ENCODE results near the gene PDHB.
"Not testable (repeated sequence)": the region's sequence is repeated elsewhere in the genome, so short reads cannot be mapped to it uniquely, and the experiment has no call there.

The PDHB gene

DNA sequence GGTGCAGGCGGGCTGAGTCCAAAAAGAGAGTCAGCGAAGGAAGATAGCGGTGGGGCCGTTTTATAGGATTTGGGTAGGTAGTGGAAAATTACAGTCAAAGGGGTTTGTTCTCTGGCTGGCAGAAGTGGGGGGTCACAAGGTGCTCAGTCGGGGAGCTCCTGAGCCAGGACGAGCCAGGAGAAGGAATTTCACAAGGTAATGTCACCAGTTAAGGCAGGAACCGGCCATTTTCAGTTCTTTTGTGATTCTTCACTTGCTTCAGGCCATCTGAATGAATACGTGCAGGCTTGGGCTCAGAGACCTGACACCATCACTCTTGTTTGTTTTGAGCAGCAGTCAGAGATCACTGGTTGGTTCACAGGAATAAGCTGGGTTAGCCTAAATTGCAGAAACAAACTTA is 3.6 kb upstream of the PDHB start:
- not testable (repeated sequence) for DNase-seq (ENCODE audit: low read depth)

DNA sequence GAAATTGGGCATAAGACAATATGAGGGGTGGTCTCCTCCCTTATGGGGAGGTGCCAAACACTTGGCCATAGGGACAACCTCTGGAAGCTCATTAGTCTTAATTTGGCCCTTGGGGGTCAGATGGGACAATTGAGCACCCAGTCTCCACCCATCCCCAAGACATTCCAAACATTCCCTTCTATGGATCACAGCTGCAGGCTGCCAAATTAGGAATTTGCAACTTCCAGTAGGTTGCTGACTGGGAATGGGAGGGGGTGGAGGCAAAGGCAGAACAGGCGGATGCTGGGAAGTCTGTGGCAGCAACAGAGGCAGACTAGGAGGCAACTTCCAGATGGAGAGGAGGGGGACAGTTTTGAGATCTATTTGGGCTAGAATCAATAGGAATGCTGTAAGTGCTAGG is 1.4 kb upstream of the PDHB start:
- no peak for DNase-seq (ENCODE audit: low read depth)

DNA sequence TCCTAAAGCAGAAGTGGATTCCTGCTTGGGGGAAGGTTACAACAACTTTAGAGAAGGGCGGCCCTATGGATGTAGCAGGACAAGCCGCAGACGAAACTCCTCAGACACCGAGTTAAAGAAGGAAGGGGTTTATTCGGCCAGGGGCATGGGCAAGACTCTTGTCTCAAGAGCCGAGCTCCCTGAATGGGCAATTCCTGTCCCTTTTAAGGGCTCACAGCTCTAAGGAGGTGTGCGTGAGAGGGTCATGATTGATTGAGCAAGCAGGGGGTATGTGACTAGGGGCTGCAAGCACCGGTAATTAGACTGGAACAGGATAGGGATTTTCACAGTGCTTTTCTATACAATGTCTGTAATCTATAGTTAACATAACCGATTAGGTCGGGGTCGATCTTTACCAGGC is 879 bp upstream of the PDHB start:
- no peak for DNase-seq (ENCODE audit: low read depth)

DNA sequence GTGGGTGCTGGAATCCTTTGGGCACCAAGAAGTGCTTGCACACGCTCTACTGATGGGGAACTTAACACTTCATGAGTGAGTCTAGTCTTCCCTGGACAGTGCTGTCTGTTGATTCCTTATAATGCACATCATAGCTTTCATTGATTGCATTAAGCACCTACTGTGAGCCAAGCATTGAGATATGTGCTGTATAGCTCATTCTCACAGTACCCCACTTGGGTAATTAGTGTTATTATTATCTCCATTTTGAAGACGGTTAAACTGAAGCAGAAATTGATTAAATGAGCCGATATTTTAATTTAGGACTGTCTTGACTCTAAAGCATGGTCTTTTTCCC is 504 bp upstream of the PDHB start:
- no peak for DNase-seq (ENCODE audit: low read depth)

DNA sequence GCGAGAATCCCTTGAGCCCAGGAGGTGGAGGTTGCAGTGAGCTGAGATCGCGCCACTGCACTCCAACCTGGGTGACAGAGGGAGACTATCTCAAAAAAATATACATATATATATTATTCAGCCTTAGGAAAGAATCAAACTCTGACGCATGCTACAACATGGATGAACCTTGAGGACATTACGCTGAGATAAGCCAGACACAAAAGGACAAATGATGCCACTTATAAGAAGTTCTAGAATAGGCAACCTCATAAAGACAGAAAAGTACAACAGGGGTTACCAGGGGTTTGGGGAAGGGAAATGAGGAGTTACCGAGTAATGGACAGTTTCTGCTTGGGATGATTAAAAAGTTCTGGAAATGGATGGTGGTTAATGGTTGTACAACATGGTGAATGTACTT is 727 bp downstream of the PDHB start:
- DNase-seq (ENCODE audit: low read depth), result no peak

DNA sequence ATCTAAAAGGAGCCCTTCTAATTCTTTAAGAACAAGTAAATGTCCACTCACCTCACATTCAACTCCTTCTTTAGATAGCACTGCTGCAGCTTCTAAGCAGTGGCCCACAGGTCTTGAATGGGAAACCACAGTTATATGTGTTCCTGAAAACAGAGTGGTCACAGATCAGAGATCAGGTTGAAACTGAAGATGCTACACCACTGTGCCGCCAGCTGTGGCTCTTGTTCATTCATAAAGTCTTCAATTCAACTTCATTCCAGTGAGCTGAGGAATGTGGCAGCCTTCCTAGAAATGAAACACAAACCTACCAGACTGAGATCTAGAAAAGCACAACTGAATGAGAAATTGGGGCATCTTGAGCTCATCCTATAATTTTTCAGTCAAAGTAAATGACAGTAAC is 4.0 kb downstream of the PDHB start:
- no peak for DNase-seq (ENCODE audit: low read depth)

DNA sequence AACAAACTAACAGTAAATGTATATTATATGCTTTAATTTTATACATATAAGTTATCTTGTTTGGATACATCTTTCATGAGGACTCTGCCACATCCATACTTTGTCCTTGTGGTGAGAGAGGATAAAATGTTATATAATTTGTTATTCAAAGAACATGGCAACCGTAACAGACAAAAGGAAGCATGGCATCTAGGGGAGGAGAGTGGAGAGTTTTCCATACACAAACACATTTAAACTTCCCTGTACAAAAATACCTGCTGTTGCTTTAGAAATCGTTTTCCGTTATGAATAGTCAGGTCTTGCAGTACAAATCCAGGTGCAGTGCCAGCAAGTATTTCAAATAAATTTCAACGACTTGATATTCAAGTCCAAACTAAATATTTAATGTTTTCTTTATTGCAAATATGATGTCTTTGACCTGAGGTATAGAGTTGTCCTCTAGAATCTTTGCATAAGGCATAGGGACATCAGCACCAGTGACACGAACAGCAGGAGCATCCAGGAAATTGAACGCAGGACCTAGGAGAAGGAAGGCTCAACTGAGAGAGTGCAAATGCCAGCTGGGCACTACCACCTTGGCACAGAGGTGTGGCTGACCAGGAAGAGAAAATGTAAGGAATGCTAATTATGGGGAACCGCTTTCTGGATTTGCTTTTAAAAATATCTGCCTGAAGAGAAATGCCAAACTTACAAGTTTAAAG is 5.8 kb downstream of the PDHB start:
- no peak for DNase-seq (ENCODE audit: low read depth)

DNA sequence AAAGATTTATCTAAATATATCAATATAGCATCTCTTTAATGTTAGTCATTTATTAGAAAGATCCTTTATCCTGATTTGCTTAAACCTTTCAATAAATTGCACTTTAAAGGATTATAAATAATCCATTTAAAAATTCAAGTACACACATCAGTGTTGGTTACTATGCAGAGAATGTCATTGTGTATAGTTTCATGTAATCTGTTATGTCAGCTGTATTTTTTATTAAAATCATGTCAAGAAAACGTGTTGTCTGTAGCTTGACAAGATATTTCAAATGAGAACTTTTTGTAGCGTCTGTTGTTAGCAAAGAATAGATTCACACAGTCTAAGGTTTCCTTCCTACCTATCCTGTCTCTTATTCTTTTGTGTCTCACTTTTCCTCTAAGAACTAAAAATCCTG is 7.8 kb downstream of the PDHB start:
- DNase-seq (ENCODE audit: low read depth), result no peak

DNA sequence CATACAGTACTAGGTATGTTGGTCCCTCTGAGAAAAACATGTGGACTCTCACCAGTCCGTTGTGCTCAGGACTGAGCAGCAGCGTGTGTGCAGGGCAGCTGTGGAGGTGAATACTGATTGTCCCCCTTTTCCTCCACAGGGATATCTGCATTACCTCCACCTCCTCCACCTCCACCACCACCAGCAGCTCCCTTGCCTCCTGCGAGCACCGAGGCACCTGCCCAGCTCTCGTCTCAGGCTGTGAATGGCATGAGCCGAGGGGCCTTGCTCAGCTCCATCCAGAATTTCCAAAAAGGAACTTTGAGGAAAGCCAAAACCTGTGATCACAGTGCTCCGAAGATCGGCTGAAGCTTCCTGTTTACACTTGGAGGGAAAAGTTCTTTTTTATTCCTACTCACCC is 9.0 kb downstream of the PDHB start:
- no peak for DNase-seq (ENCODE audit: low read depth)

DNA sequence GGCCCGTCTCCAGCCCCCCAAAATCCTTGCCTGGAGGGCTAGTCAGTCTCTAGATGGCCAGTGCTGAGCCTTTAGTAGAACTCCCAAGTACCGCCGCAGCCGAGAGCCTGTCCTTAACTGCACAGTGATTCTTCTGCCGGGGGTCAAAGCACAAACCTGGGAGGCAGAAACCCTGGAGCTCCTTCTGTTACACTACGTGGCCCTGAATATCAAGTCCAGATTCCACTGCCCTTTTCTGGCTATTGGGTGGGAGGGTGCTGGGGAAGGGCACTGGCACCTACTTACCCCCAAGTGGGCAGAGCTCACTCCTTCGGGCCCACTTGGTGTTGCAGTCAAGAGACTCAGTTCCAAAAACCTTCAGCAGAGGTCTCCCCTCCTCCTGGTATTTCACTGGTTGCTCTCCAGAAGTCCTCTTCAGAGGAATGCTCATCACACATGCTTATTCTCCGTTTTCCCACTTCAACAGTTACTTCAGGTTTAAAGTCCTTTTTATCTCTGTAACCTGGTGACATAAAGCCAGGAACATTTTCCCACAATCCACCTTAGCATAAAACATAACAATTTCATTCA is 10.8 kb downstream of the PDHB start:
- no peak for DNase-seq (ENCODE audit: low read depth)

DNA sequence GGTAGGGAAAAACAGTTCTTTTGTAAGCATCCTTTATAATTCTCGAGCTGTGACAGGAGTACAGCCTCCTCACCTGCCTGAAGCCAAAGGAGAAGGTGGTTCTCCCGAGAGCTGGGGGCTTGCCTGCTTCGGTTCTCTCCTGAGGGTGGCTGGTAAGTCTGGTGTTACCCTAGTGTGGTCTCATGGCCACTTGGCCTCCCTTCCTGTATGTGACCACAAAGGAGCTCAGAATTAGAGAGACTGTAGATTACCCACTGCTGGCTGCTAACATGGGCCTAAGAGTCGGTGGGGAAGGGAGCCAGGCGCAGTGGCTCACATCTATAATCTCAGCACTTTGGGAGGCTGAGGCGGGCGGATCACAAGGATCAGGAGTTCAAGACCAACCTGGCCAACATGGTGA is 12.6 kb downstream of the PDHB start:
- DNase-seq (ENCODE audit: low read depth), result no peak

DNA sequence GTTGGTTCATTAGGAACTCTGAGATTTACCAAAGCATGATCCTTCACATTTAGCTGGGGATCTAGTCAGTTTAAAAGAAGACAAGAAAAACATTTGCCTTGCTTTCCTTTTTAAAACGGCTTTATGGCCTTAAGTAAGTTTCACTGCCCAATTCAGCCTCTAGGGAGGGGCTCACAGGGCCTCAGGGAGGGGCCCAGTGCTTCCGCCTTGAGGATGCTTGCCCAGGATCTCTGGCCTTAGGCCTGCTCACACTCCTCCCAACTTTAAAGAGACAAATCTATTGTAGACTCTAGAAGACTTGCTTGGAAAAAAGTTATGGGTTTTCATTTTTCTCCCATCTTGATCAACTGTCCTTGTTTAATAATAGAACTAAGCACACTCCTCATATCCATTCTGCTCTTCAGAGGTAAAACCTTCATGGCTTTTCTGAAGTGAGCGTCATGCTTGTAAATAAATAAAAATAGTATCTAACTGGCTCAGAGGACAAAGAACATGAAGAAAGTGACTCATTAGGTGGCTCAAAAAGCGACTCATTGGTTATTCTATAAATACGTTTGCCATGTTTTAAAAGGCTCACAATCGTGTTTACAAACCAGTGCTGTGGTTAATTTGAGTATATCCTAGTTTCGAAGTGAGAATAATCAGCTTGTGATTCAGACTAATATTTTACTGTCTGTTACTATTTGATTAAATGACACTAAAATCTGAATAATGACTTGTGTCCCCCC is 13.7 kb downstream of the PDHB start:
- no peak for DNase-seq (ENCODE audit: low read depth)

DNA sequence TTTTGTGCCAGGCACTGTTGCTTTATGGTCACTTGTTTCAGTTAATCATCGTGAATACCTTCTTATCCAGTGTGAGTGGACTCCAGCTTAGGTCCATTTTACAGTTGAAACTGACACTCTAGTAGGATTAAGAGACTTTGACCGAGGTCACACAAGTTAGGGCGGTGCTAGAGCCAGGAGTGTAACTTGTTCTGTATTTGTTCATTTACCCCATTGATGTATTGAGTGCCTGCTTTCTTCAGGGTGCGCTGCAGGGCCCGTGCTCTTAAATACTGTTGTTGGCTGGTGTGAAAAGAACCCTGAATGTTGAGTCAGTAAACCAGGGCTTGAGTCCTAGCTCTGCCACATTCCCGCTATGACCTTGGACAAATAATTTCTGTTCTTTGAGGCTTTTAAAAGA is 15.4 kb downstream of the PDHB start:
- DNase-seq (ENCODE audit: low read depth), result no peak

DNA sequence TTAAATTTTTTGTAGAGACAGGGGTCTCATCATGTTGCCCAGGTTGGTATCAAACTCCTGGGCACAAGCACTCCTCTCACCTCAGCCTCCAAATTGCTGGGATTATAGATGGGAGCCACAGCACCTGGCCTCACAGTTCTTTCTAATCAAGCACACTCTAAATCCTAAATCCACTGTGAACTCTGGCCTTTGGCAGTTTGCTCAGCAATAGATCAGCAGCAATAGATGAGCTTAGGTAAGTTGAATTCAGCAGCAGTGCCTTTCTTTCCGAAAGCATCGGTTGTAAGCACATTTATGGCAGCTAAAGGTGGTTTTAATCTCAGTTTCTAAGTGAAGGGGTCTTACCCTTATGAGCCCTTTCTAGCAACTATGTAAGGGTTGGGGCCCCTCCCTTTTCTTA is 16.6 kb downstream of the PDHB start:
- no peak for DNase-seq (ENCODE audit: low read depth)

DNA sequence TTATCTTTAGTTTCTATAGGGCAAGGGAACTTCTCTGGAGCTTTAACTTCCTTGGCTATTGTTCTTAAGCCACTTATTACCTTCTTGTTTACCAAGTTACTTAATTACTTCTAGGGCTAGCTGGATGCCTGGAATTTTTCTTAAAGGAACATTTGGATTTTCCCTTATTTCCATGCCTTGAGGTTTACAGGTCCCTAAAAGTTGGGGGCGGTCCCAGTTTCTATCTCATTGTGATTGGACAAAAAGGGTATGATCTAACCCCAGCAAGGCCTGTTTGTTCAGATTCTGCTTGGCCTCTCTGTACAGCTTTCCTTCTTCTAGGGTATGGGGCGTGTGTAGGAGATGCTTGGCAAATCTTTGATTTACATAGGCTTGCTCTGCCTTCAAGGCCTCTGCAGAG is 17.4 kb downstream of the PDHB start:
- no peak for DNase-seq (ENCODE audit: low read depth)

DNA sequence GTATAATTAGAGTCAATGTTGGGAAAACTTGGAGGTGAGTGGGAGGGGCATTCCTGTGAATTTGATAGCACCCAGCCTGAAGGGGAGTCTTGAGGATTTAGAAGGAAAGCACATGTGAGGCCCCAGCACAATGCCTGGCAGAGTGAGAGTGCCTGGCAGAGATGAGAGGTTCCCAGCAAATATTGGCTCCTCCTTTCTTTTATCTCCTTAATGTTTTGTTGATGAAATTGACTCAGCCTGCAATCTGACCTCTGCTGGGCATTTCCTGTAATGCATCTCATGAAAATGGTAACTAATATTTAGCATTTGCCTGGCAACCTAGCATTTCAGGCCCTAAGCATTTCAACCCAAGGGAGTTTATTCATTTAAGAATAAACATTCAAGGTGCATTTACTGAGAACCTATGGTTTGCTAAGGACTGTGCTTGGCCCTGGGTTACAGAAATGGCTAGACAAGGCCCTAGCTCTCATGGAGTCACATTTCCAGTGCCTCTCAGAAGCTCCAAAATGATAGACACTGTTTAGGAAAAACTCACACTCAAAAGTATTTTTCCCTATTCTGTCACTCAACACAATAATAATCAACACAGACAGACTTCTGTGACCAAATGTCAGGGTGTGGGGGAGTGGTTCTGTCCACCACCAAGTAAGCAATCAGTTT is 19.0 kb downstream of the PDHB start:
- peak; percentile 19 for DNase-seq (ENCODE audit: low read depth)

DNA sequence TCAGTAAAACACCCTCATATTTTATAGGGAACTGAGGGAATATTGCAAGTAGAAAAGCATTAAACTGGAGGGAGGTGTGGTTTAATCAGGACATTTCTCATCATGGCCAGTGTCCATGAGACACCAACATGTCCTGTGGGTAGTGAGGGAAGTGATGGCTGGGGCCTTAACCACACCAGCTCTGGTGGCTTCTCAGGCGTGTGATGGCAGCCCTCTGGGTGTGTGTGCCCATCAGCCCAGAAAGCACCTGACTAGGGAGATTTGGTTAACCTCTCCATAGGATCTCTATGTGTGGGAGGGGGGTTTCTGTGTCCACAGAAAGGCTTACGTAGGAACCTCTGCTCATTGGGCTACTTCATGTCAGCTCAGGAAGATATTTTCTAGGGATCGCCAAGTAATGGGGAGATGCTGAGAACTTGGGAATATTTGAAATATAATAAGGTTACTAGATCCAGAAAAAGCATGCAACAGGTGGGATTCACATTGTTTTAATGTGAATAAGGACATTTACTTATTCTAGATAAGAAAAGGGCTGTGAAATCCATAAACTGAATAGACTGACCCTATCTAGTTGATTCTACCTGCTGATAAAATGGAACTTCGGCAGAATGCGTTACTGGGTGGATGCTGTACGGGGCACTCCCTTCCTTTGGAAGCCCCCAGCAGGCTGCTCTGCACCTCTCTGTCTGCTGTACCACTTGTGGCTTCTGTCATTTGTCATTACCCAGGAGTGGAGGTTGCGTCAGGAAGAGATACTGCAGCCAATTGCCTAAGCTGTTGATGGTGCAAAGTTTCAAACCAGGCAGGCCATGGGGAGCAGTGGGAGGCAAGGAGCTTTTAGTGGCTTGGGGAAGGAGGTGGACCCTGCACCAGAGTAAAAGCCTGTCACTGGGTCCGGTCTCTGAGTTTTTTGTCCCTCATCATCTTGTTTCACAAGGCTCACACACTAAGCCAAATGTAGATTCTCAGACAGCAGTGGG is 21.5 kb downstream of the PDHB start:
- DNase-seq (ENCODE audit: low read depth), result no peak

DNA sequence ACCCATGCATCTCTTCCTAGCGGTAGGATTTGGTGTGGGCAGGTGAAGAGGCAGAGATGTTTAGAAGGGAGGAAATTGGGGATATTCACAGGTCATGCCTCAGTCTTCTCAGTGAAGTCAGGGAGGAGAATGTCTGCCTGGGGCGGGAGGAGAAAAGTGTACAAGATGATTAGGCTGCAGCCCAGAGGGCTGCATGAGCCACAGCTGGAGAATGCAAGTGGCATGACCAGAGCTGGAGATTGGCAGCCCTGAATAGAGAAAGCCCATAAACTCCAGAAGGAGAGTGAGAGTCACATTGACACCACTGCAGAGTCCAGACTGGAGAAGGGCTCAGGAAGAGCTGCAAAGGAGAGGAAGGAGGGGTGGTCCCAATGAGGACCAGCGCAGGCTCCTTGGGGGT is 22.6 kb downstream of the PDHB start:
- no peak for DNase-seq (ENCODE audit: low read depth)

DNA sequence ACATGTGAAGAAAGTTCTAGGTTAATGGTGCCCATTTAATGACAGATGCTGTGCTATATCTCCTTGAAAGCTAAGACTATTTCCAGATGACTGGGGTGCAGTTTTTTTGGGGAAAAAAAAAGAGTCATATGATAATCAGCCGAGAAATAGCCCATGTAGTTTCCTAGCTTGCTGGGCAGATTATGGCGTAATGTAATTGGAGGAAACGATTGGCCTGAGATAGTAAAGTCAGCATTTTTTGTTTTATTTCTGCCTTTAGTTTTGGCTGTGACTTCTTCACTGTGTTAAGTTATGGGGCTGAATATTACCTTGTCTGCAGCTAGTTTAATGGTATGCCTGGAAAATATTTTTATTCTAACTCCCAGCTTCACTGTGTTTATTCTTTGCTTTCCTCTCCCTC is 24.0 kb downstream of the PDHB start:
- DNase-seq (ENCODE audit: low read depth), result no peak

DNA sequence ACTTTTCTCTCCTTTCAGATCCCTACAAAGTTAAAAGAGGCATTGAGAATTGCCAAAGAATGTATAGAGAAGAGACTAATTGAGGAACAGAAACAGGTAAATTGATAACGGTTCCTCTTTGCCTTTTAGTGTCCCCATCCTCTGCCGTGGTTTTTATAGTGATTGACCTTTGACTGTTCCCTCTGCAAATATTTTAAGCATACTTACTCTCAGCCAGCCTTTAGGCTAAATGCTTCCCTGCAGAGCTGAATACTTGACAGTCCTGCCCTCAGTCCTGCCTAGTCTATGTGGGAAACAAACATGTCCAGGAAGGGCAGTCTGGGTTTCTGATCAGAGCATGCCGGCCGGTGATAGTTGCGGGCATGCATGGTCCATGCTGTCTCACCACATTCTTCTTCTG is 24.7 kb downstream of the PDHB start:
- no peak for DNase-seq (ENCODE audit: low read depth)

DNA sequence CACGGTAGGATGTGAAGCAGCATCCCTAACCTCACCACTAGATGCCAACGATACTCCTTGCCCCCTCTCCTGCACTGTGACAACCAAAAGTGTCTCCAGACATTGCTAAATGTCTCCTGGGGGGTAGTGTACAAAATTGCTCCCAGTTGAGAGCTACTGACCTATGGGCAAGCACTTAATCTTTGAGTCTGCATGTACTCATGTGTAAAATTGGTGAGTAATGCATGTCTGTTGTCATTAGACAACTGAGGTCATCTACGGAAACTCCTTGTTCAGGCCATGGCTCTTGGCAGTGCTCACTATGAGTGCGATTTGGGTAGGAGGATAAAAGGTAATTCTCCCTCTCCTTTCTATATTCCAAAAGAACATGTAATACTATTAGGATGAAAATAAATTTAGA is 29.2 kb downstream of the PDHB start:
- DNase-seq (ENCODE audit: low read depth), result no peak

DNA sequence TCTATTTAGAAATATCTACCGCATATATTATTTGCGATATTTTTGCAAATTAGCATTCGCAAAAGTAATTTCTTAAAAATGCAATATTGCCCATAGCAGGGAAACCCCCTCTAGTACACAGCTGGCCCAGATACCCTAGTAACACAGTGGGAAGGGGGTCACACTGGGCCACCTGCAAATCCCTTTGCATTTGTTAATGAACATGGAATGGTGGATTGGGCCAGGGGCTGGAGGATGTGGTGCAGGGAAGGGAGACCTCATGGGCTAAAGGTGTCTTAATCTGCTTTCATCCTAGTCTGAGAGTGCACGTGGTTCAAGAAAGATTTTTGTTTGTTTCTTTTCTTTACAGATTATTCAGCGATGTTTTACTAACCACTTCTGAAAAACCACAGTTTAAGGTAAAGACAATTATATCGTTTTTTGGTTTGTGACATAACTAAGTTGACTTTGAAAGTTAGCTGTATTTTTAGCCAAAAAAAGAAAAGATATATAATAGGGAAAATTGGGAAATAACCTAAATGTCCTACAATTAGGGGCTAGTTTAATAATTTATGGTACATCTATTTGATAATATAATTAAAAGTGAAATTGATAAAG is 30.0 kb downstream of the PDHB start:
- no peak for DNase-seq (ENCODE audit: low read depth)

Measured in stimulated activated CD4-positive, alpha-beta T cell treated with anti-CD3 and anti-CD28 coated beads, Interleukin-2, amount 100 ng/mL, for 4 hours (primary cell).